Psoas muscle (tissue), 8 donors: ENCODE measurements around the gene CBLC. TPM values are rescaled to one million over a fixed set of nuclear protein-coding genes. Genes with fewer than 3 reads are reported as not detected.
A peak's percentile ranks its signal among the peaks of the same experiment; 100 is the strongest.
"Not testable (repeated sequence)": the region's sequence is repeated elsewhere in the genome, so short reads cannot be mapped to it uniquely, and the experiment has no call there.

Experiments
- ATAC-seq, 4 donors: fragments of 200-7000 bp; cut with Tn5 transposase; one replicate each; pipeline ENCODE4 v1.9.1; 2020; ENCODE audit warnings: moderate library complexity in 3 of 4, mild to moderate bottlenecking in 2 of 4
- DNase-seq, 2 donors: peaks; one replicate each; pipeline ENCODE4 v3.0.0-alpha.2; 2020
- H3K27ac ChIP-seq: fragments of 200-600 bp; one replicate; pipeline ENCODE4 v1.8.0; 2022
- H3K27me3 ChIP-seq, 3 donors: fragments of 200-600 bp in 1 of 3; one replicate each; pipeline versions ENCODE4 v1.6.1 to v1.8.0; 2013 to 2022; ENCODE audit warnings: low read length in 2 of 3, mild to moderate bottlenecking in 2 of 3, moderate library complexity in 1 of 3; ENCODE audit not compliant: insufficient read depth in 3 of 3
- H3K36me3 ChIP-seq, 2 donors: fragments of 200-600 bp in 1 of 2; one replicate each; pipeline versions ENCODE4 v1.6.1 to v1.8.0; 2013 to 2022; ENCODE audit warnings: low read depth in 1 of 2, mild to moderate bottlenecking in 1 of 2, moderate library complexity in 1 of 2; ENCODE audit not compliant: insufficient read depth in 1 of 2
- H3K4me1 ChIP-seq: fragments of 200-600 bp; one replicate; pipeline ENCODE4 v1.8.0; 2022
- H3K4me3 ChIP-seq: fragments of 200-600 bp; one replicate; pipeline ENCODE4 v1.8.0; 2022; ENCODE audit warnings: mild to moderate bottlenecking
- H3K9me3 ChIP-seq: fragments of 200-600 bp; one replicate; pipeline ENCODE4 v1.8.0; 2022
- CTCF ChIP-seq: fragments of 200-600 bp; IDR thresholded peaks from one replicate; pipeline ENCODE4 v1.8.0; 2022; ENCODE audit warnings: antibody characterized with exemption
- WGBS, 3 donors: extraction: QIAGEN DNeasy Blood & Tissue Kit; methylation state at CpG; one replicate each; pipeline versions ENCODE4 v1.1.6 to v1.1.7; 2013; 5-methylcytosine and 5-hydroxymethylcytosine counted together
- intact Hi-C, 2 donors: fragments of 100-400 bp; cut with DNase I; formaldehyde crosslinking; loops; one replicate each; pipeline versions ENCODE4 v1.11.0 to v1.14.2; 2022
- polyA plus RNA-seq, 3 donors: library from polyadenylated mRNA; stranded (reverse); fragments of 200-250 nt; gene quantifications; one replicate each; pipeline ENCODE4 v1.2.3, GENCODE V29; 2013
- total RNA-seq, 4 donors: library from RNA; stranded (reverse); fragmentation: NEBNext Ultra II Directional in 2 of 4; extraction: Animal tissue kit (Norgen Biotek cat#: 25700) in 2 of 4; gene quantifications; one replicate each; pipeline versions ENCODE4 v1.2.1 to v1.2.4, GENCODE V29; 2021 to 2023
- donor health status: healthy with polysubstance abuse.
- donor health status: DM: no; HTN: no; CAD: no; lungs with moderate emphysema.
- donor health status: Bipolar disorder and iron deficiency.
- donor health status: healthy.
- donor health status: DM: yes; HTN: yes; CAD: no.
- donor health status: DM: no; HTN: no; CAD: no.
- donor health status: DM: no; HTN: no; CAD: no.
- donor health status: DM: yes; HTN: yes; CAD: no.

Gene CBLC
- total and polyA plus RNA-seq, 7 donors = 0.08 to 0.34 TPM; not detected in 5

GRCh38 chr19:44772959-44773358, 4.7 kb upstream of the CBLC start:
- H3K9me3 ChIP-seq = no peaks in the 10 kb centered on the region
- 18 to 30% (median 26%) methylated on average over 3 of the region's 3 CpGs for WGBS, 3 donors
- DNase-seq = no peak
- no peak for TF ChIP-seq CTCF
- ATAC-seq = no peak
- H3K4me1 ChIP-seq = no peaks in the 10 kb centered on the region
- no peaks in the 10 kb centered on the region for H3K36me3 ChIP-seq
- no peaks in the 10 kb centered on the region for H3K27me3 ChIP-seq
- no peak overlapping the region for H3K27ac ChIP-seq
- intact Hi-C loops = loop anchor here in 1 of 2 donors (5.0 kb wide), 1 partner anchor 201 kb away; no protein-coding TSS in a partner anchor
- no peak overlapping the region for H3K4me3 ChIP-seq

GRCh38 chr19:44775676-44776240, 1.9 kb upstream of the CBLC start:
- no peaks in the 10 kb centered on the region for H3K9me3 ChIP-seq
- no peak overlapping the region for H3K4me3 ChIP-seq
- TF ChIP-seq CTCF = no peak
- H3K4me1 ChIP-seq = no peaks in the 10 kb centered on the region
- WGBS, 3 donors = 68 to 84% (median 73%) methylated on average over 6 of the region's 6 CpGs
- DNase-seq = no peak
- H3K27me3 ChIP-seq = no peaks in the 10 kb centered on the region
- ATAC-seq = no peak
- no peak overlapping the region for H3K27ac ChIP-seq
- H3K36me3 ChIP-seq = no peaks in the 10 kb centered on the region
- intact Hi-C loops = no loop called here

- no peak for DNase-seq
- no peak for TF ChIP-seq CTCF
- ATAC-seq = peak in 1 of 4 donors; percentile 20
- Histone ChIP-seq H3K27me3 (no peaks in the 10 kb centered on the region), H3K36me3 (no peaks in the 10 kb centered on the region), H3K4me1 (no peaks in the 10 kb centered on the region), H3K4me3 (no peak overlapping the region), H3K9me3 (no peaks in the 10 kb centered on the region), H3K27ac (no peak overlapping the region)
- WGBS, 3 donors = 93 to 95% (median 94%) methylated on average over 23 of the region's 23 CpGs
- intact Hi-C loops = no loop called here
These were observed 1.1 kb upstream of the CBLC start for GRCh38 chr19:44776402-44777096.

- H3K4me1 ChIP-seq = peaks cover 2% of the 10 kb centered on the region
- no peak overlapping the region for H3K27ac ChIP-seq
- intact Hi-C loops = no loop called here
- no peak for ATAC-seq
- 89 to 96% (median 92%) methylated on average over 2 of the region's 2 CpGs for WGBS, 3 donors
- no peaks in the 10 kb centered on the region for H3K9me3 ChIP-seq
- no peak for DNase-seq
- no peak for TF ChIP-seq CTCF
- H3K4me3 ChIP-seq = no peak overlapping the region
- H3K36me3 ChIP-seq = no peaks in the 10 kb centered on the region
- H3K27me3 ChIP-seq = no peaks in the 10 kb centered on the region
These were observed 1.5 kb downstream of the CBLC start for GRCh38 chr19:44779150-44779549.

GRCh38 chr19:44781694-44782093, 4.0 kb downstream of the CBLC start:
- DNase-seq, ATAC-seq, H3K4me1 ChIP-seq, H3K27ac ChIP-seq, H3K36me3 ChIP-seq, H3K9me3 ChIP-seq, H3K27me3 ChIP-seq, H3K4me3 ChIP-seq, intact Hi-C loops: not testable (repeated sequence)
- WGBS, 3 donors = 100% methylated on average over 2 of the region's 2 CpGs; no CpG with 5 or more reads in 1 of the 3 donors
